CD8-positive, alpha-beta memory T cell (primary cell): ENCODE measurements around the gene C7orf33. TPM values are rescaled to one million over a fixed set of nuclear protein-coding genes. Genes with fewer than 3 reads are reported as not detected.

ENCODE experiments used
- CTCF ChIA-PET: fragments of 350-600 bp; sonication (Branson Sonifier 250); formaldehyde crosslinking; loops from one replicate; lab custom pipeline; 2021; ENCODE audit warnings: antibody characterized with exemption; lab: Charles Lee
- POLR2A ChIA-PET: fragments of 350-600 bp; sonication (Branson Sonifier 250); formaldehyde crosslinking; loops from one replicate; lab custom pipeline; 2021; ENCODE audit warnings: antibody characterized with exemption; lab: Charles Lee
- DNase-seq, 5 donors: peaks; one replicate each; pipeline versions ENCODE4 v3.0.0 to v3.0.0-alpha.2; 2020 to 2022; ENCODE audit warnings: mixed read lengths in 1 of 5
- H3K27ac ChIP-seq: one replicate; pipeline ENCODE4 v1.7.0; 2013; ENCODE audit warnings: low read depth, mild to moderate bottlenecking, low read length, moderate library complexity
- H3K27me3 ChIP-seq: 2 replicates; pipeline ENCODE4 v1.7.0; 2013; ENCODE audit warnings: low read length, mild to moderate bottlenecking; ENCODE audit not compliant: insufficient read depth, poor library complexity, severe bottlenecking
- H3K36me3 ChIP-seq: 2 replicates; pipeline ENCODE4 v1.7.0; 2013; ENCODE audit warnings: mild to moderate bottlenecking, low read length, moderate library complexity; ENCODE audit not compliant: insufficient read depth
- H3K4me1 ChIP-seq: 2 replicates; pipeline ENCODE4 v1.7.0; 2013; ENCODE audit warnings: mild to moderate bottlenecking, low read length, moderate library complexity; ENCODE audit not compliant: insufficient read depth
- H3K4me3 ChIP-seq: 2 replicates; pipeline ENCODE4 v1.7.0; 2013; ENCODE audit warnings: mild to moderate bottlenecking, low read length
- H3K9me3 ChIP-seq: 2 replicates; pipeline ENCODE4 v1.7.0; 2013; ENCODE audit warnings: mild to moderate bottlenecking, low read length
- H3K27ac Mint-ChIP-seq, 8 donors: one replicate each; pipeline ENCODE4 v1.8.0; 2020 to 2021; ENCODE audit warnings: mixed read lengths in 8 of 8, mild to moderate bottlenecking in 6 of 8, inconsistent platforms in 3 of 8, moderate library complexity in 3 of 8
- H3K27me3 Mint-ChIP-seq, 2 donors: one replicate each; pipeline ENCODE4 v1.8.0; 2020 to 2021; ENCODE audit warnings: mixed read lengths in 2 of 2, mild to moderate bottlenecking in 1 of 2, moderate library complexity in 1 of 2
- H3K36me3 Mint-ChIP-seq, 3 donors: one replicate each; pipeline ENCODE4 v1.8.0; 2020 to 2021; ENCODE audit warnings: mixed read lengths in 3 of 3, inconsistent platforms in 1 of 3, mild to moderate bottlenecking in 1 of 3
- H3K4me1 Mint-ChIP-seq, 3 donors: one replicate each; pipeline ENCODE4 v1.8.0; 2020 to 2021; ENCODE audit warnings: mixed read lengths in 3 of 3, inconsistent platforms in 1 of 3, mild to moderate bottlenecking in 1 of 3
- H3K4me3 Mint-ChIP-seq, 7 donors: one replicate each; pipeline ENCODE4 v1.8.0; 2020 to 2021; ENCODE audit warnings: mixed read lengths in 7 of 7, mild to moderate bottlenecking in 6 of 7, moderate library complexity in 4 of 7, inconsistent platforms in 2 of 7
- H3K9me3 Mint-ChIP-seq, 5 donors: one replicate each; pipeline ENCODE4 v1.8.0; 2020 to 2022; ENCODE audit warnings: mixed read lengths in 5 of 5, mild to moderate bottlenecking in 3 of 5, moderate library complexity in 2 of 5, inconsistent platforms in 1 of 5
- polyA plus RNA-seq: library from polyadenylated mRNA; unstranded; fragments of 300-500 nt; fragmentation: Illumina TruSeq; gene quantifications from one replicate; pipeline ENCODE4 v1.2.3, GENCODE V29; 2021
- total RNA-seq, 2 experiments: library from RNA; stranded (reverse); gene quantifications; one replicate each; pipeline ENCODE4 v1.2.3, GENCODE V29; 2021

Gene C7orf33
- total and polyA plus RNA-seq, 3 experiments from 2014 or later: not detected

DNA sequence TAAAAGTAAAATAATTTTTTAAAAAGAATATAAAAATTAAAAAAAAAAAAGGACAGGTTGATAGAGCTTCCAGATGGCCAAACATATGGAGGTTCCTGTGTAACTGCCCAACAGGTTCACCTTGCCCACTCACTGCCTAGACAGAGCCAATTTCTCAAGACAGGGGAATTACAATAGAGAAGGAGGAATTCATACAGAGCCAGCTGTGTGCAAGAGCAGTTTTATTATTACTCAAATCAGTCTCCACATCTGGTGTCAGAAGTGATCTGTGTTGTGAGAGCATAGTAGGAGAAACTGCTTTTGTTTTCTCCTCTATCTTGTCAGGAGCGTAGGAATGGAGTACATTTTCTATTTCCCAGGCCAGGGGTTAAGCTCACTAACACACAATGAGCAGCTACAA is 31.0 kb downstream of the C7orf33 start:
- Mint-ChIP-seq H3K4me1 (peaks cover 3 to 13% (median 3%) of the 10 kb centered on the region in 3 donors), H3K9me3 (peaks cover 0 to 9% (median under 1%) of the 10 kb centered on the region in 5 donors), H3K4me3 (no peak overlapping the region), H3K27ac (no peak overlapping the region), H3K36me3 (peaks cover 0 to 15% (median 2%) of the 10 kb centered on the region in 3 donors), H3K27me3 (peaks cover 36 to 52% of the 10 kb centered on the region in 2 donors)
- no peaks in the 10 kb centered on the region for H3K9me3 ChIP-seq
- H3K27me3 ChIP-seq: peaks cover 4% of the 10 kb centered on the region
- DNase-seq: no peak
- H3K4me1 ChIP-seq: peaks cover 5% of the 10 kb centered on the region
- ChIA-PET POLR2A (no interaction called here), CTCF (interaction anchor here (1.2 kb wide), 1 partner anchor 10 kb away, joined by 3 read pairs; no protein-coding TSS in a partner anchor)
- H3K27ac ChIP-seq: no peak overlapping the region
- H3K4me3 ChIP-seq: no peak overlapping the region
- no peaks in the 10 kb centered on the region for H3K36me3 ChIP-seq

GRCh38 chr7:148622887-148623585 is 32.5 kb downstream of the C7orf33 start:
- Histone ChIP-seq H3K36me3 (no peaks in the 10 kb centered on the region), H3K4me3 (no peak overlapping the region), H3K27ac (no peak overlapping the region), H3K27me3 (peaks cover 4% of the 10 kb centered on the region), H3K9me3 (no peaks in the 10 kb centered on the region), H3K4me1 (peaks cover 15% of the 10 kb centered on the region)
- no peak overlapping the region for H3K27ac Mint-ChIP-seq
- H3K27me3 Mint-ChIP-seq: peaks cover 35 to 50% of the 10 kb centered on the region in 2 donors
- ChIA-PET POLR2A (no interaction called here), CTCF (no interaction called here)
- peaks cover 9 to 26% (median 14%) of the 10 kb centered on the region in 3 donors for H3K4me1 Mint-ChIP-seq
- no peak overlapping the region for H3K4me3 Mint-ChIP-seq
- peaks cover 0 to 10% (median 2%) of the 10 kb centered on the region in 3 donors for H3K36me3 Mint-ChIP-seq
- peaks cover 0 to 5% (median 0%) of the 10 kb centered on the region in 5 donors for H3K9me3 Mint-ChIP-seq
- DNase-seq: no peak

DNA sequence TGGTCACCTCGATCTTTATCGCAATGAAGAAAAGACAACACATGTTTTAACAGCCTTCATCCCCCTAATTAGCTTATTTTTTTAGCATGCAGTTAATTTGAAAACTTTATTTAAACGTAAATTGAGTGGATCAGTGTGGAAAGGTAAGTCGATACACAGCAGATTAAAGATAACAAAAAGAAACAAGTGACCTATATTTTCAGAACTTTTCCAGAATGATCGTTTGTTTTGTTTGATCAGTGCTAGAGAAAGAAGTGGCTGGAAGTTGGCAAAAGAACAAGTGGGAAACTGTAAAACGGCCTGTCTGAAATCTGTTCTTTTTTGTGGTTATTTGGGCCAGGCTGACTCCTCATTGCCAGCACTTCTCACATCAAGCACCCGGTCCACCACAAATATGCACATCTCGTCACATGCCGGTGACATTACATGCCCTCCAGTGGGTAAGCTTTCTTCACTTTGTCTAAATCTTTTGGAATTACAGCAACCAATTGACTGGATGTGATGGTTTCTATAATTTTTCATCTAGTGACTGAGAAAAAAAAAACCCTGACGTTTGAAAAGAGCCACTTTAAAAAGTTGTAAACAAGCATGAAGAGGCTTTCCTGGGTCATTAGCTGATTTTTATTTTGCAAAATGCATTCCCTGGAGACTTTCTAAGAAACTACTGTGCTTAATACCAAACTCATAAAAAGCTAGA is 33.2 kb downstream of the C7orf33 start:
- Mint-ChIP-seq H3K27me3 (peaks cover 31 to 43% of the 10 kb centered on the region in 2 donors), H3K9me3 (no peaks in the 10 kb centered on the region), H3K4me1 (peaks cover 16 to 33% (median 21%) of the 10 kb centered on the region in 3 donors), H3K4me3 (no peak overlapping the region), H3K36me3 (peaks cover 0 to 4% (median 2%) of the 10 kb centered on the region in 3 donors), H3K27ac (no peak overlapping the region)
- peaks cover 4% of the 10 kb centered on the region for H3K27me3 ChIP-seq
- no peak overlapping the region for H3K4me3 ChIP-seq
- no peaks in the 10 kb centered on the region for H3K9me3 ChIP-seq
- CTCF ChIA-PET: interaction anchor here (1.6 kb wide), 1 partner anchor 10 kb away, joined by 4 read pairs; no protein-coding TSS in a partner anchor
- no peak overlapping the region for H3K27ac ChIP-seq
- H3K36me3 ChIP-seq: no peaks in the 10 kb centered on the region
- DNase-seq: no peak
- POLR2A ChIA-PET: no interaction called here
- peaks cover 22% of the 10 kb centered on the region for H3K4me1 ChIP-seq

DNA sequence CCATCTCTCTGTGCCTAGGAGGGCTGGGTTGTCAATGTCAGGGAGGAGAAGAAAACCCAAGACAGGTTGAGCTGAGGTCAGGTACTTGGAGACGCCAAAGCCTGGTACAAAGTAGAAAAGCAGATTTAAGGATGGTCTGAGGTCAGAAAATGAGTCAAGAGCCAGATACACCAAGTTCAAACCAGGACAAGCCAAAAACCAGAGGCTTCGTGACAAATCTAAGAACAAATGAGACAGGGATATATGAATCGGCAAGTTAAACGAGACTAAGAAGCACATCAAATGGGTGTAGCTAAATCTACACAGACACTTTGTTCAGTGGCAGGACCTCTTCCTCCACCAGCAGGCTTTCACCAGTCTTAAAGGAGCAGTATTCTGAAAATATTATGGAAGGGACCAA is 34.2 kb downstream of the C7orf33 start:
- Mint-ChIP-seq H3K4me1 (peaks cover 23 to 43% (median 30%) of the 10 kb centered on the region in 3 donors), H3K4me3 (no peak overlapping the region), H3K36me3 (peaks cover 0 to 4% (median 2%) of the 10 kb centered on the region in 3 donors), H3K27me3 (peaks cover 24 to 35% of the 10 kb centered on the region in 2 donors), H3K27ac (peak overlapping the region in 1 of 8 donors; percentile 4), H3K9me3 (no peaks in the 10 kb centered on the region)
- H3K27me3 ChIP-seq: peaks cover 4% of the 10 kb centered on the region
- CTCF ChIA-PET: interaction anchor here (1.6 kb wide), 1 partner anchor 9 kb away, joined by 4 read pairs; no protein-coding TSS in a partner anchor
- no peaks in the 10 kb centered on the region for H3K9me3 ChIP-seq
- no peak for DNase-seq
- H3K36me3 ChIP-seq: no peaks in the 10 kb centered on the region
- no peak overlapping the region for H3K4me3 ChIP-seq
- no peak overlapping the region for H3K27ac ChIP-seq
- POLR2A ChIA-PET: no interaction called here
- H3K4me1 ChIP-seq: peaks cover 32% of the 10 kb centered on the region

DNA sequence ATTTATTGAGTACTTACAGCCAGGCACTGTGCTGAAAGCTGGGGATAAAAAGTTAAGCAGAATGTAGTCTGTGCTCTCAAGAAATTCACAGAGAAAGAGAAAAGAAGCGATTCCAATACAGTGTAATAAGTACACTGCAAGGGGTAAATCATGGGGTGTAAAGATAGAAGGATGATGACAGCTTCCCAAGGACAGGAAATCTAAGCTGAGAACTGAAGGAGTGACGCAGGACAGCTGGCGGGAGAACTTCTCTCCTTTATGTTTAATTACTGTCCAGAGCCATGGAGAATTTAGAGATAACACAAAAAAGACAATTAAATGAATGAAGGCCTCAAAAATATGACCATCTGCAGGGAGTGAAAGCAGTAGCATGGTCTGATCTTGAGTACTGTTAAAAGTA is 34.8 kb downstream of the C7orf33 start:
- Mint-ChIP-seq H3K27ac (no peak overlapping the region), H3K4me1 (peaks cover 27 to 49% (median 36%) of the 10 kb centered on the region in 3 donors), H3K9me3 (no peaks in the 10 kb centered on the region), H3K27me3 (peaks cover 28 to 38% of the 10 kb centered on the region in 2 donors), H3K4me3 (no peak overlapping the region), H3K36me3 (peaks cover 0 to 4% (median 2%) of the 10 kb centered on the region in 3 donors)
- Histone ChIP-seq H3K27me3 (peaks cover 4% of the 10 kb centered on the region), H3K4me3 (no peak overlapping the region), H3K27ac (no peak overlapping the region), H3K36me3 (no peaks in the 10 kb centered on the region), H3K9me3 (no peaks in the 10 kb centered on the region), H3K4me1 (peaks cover 35% of the 10 kb centered on the region)
- DNase-seq: no peak
- CTCF ChIA-PET: interaction anchor here (1.6 kb wide), 1 partner anchor 9 kb away, joined by 4 read pairs; no protein-coding TSS in a partner anchor
- POLR2A ChIA-PET: no interaction called here

- Histone ChIP-seq H3K27me3 (peaks cover 1% of the 10 kb centered on the region), H3K4me3 (no peak overlapping the region), H3K27ac (no peak overlapping the region), H3K9me3 (no peaks in the 10 kb centered on the region), H3K36me3 (no peaks in the 10 kb centered on the region), H3K4me1 (peaks cover 35% of the 10 kb centered on the region)
- Mint-ChIP-seq H3K27me3 (peaks cover 24 to 36% of the 10 kb centered on the region in 2 donors), H3K4me1 (peaks cover 25 to 45% (median 42%) of the 10 kb centered on the region in 3 donors), H3K27ac (peak overlapping the region in 1 of 8 donors; percentile 34), H3K9me3 (no peaks in the 10 kb centered on the region), H3K36me3 (no peaks in the 10 kb centered on the region), H3K4me3 (no peak overlapping the region)
- CTCF ChIA-PET: interaction anchor here (1.5 kb wide), 1 partner anchor 52 kb away, joined by 5 read pairs; no protein-coding TSS in a partner anchor
- DNase-seq: no peak
- POLR2A ChIA-PET: no interaction called here
These were observed 36.3 kb downstream of the C7orf33 start for GRCh38 chr7:148626828-148627227.

- H3K27ac ChIP-seq: no peak overlapping the region
- Mint-ChIP-seq H3K36me3 (no peaks in the 10 kb centered on the region), H3K27me3 (peaks cover 27 to 40% of the 10 kb centered on the region in 2 donors), H3K4me3 (peak overlapping the region in 5 of 7 donors; percentile 46 to 83 (median 62)), H3K27ac (peak overlapping the region in 3 of 8 donors; percentile 12 to 54 (median 48)), H3K4me1 (peaks cover 25 to 53% (median 44%) of the 10 kb centered on the region in 3 donors), H3K9me3 (peaks cover 0 to under 1% (median 0%) of the 10 kb centered on the region in 5 donors)
- H3K9me3 ChIP-seq: no peaks in the 10 kb centered on the region
- DNase-seq: no peak
- H3K27me3 ChIP-seq: no peaks in the 10 kb centered on the region
- no peak overlapping the region for H3K4me3 ChIP-seq
- no peaks in the 10 kb centered on the region for H3K36me3 ChIP-seq
- CTCF ChIA-PET: no interaction called here
- POLR2A ChIA-PET: interaction anchor here (1.1 to 1.3 kb wide), 2 partner anchors 33 to 71 kb away, joined by 4 to 6 read pairs; partner anchors contain the start of gene CUL1
- H3K4me1 ChIP-seq: peaks cover 35% of the 10 kb centered on the region
These were observed 37.4 kb downstream of the C7orf33 start for GRCh38 chr7:148628011-148628410.
